Mucosa of gallbladder (tissue), 1 donor: ENCODE data around the gene PIGP. TPM values are rescaled to one million over a fixed set of nuclear protein-coding genes. Genes with fewer than 3 reads are reported as not detected.
"Not testable (repeated sequence)": the region's sequence is repeated elsewhere in the genome, so short reads cannot be mapped to it uniquely, and the experiment has no call there.

ENCODE experiments used
- DNase-seq: peaks from one replicate; pipeline ENCODE4 v3.0.0-alpha.2; 2020; ENCODE audit warnings: low spot score
- total RNA-seq: library from RNA; stranded (reverse); gene quantifications from one replicate; pipeline ENCODE4 v1.2.1, GENCODE V29; 2021
- donor health status: DM: no; HTN: no; CAD: no.

PIGP gene
- 28.3 TPM for total RNA-seq

DNA sequence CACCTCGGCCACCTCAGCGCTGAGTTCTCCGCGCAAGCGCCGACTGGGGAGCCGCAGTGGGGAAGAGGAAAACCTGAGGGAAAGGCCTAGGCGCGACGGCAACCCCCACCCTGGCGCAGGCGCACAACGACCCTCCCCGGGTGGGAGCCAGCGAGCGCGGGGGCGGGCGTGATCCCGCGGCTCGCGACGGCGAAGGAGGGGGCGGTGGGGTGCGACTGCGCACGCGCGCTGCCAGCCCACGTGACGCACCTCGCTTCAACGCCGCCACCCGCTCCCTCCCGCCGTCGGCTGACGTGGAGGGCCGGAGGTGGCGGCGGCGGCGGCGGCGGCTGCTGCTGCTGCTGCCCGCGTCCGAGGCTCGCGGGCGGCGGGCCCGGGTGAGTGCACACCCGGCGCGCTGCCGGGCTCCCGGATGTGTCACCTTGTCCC lies at the start of gene PIGP, which contains the start of gene TTC3:
PIGP (minus strand) TSS at position 84 of the 429 bp plus-strand sequence. CDS start 556 bp downstream, outside the sequence.
TTC3 (plus strand) TSS at position 267 of the 429 bp plus-strand sequence. CDS start 14,004 bp downstream, outside the sequence.
- peak; percentile 96 for DNase-seq

DNA sequence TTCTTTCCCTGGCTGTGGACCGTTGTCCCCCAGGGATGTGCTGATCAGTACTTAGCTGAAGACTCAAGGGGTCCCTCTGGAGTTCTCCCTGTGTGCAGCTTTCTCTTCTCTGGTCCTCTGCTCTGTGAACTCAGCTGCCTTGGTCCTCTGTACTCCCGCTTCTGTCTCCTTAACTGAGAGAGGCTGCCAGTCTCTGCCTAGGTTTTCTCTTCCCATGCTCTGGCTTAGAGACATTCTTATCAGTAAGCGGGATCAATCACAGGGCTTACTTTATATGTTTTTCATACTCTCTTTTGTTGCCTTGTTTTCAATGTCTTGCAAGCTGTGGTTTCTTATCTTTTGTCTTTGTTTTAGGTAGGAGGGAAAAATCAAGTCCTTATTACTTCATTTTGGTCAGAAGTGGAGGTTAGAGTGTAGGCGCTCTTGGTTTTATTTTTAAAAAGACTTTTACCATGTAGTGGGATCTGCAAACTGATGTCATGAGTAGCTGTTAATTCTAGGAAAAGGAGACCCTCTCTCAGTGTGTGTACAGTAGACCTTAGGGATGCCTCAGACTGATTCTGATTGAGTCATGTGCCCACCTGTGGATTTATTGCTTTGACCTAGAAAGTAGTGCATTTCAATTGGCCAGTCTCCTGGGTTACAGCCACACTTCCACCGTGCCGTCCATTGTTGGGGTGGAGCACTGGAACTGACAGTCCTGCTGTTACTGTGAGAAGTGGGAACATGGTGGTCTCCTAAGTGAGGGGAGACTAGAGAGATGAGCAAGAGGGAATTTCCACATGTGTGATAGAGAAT lies 46.7 kb upstream of the PIGP start:
- DNase-seq: no peak

DNA sequence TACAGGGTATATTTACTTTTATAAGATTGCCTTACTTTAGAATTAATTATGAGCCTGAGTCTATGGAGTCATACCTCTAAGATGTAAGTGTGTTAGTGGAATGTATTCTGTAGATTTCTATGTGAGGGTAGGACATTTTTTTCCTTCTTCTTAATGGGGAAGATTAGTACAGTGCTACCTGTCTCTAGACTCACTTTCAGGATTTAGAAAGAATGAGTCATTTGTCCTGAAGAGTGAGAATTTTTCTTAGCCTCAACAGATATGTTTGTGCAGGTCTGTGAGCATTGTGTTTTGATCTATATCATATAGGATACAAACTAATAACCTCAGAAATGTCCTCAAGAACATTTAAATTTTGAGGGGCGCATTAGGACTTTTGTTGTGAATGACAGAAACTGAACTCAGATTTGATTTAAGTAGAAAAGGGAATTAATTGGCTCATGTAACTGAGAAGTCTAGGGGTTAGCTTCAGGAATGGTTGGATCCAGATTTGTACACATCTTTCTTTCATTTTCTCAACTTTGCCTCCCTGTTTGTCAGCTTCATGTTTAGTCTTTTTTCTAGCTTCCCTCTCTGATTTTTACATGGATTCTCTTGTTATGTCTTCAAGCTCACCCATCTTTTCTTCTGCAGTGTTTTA lies 45.4 kb upstream of the PIGP start:
- no peak for DNase-seq

DNA sequence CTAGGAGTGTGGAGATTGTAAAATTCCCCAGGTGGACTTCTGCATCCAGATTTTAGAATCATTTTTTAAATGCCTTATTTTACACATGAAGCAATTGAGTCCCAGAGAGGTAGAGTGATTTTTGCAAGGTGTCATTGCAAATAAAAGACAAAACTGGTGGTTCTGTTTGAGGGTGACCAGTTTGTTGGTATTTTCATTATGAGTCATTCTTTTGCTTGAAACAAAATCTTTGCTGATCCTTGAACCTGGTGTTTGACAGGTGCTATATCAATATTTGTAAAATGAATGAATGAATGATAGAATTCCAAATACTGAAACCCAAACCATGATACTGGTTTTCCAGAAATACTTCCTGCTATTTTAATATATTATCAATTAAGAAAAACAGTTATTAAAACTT lies 44.3 kb upstream of the PIGP start:
- DNase-seq: no peak

DNA sequence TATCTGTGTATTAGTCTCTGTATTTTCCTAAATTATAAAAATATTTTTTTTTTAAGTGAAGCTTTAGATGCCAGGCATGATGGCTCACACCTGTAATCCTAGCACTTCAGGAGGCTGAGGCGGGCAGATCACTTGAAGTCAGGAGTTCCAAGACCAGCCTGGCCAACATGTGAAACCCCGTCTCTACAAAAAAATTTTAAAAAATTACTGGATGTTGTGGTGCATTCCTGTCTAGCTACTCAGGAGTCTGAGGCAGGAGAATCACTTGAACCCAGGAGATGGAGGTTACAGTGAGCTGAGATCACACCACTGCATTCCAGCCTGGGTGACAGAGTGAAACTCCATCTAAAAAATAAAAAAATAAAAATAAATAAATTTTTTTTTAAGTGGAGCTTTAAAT lies 43.6 kb upstream of the PIGP start:
- not testable (repeated sequence) for DNase-seq

DNA sequence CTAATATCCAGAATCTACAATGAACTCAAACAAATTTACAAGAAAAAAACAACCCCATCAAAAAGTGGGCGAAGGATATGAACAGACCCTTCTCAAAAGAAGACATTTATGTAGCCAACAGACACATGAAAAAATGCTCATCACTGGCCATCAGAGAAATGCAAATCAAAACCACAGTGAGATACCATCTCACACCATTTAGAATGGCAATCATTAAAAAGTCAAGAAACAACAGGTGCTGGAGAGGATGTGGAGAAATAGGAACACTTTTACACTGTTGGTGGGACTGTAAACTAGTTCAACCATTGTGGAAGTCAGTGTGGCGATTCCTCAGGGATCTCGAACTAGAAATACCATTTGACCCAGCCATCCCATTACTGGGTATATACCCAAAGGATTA lies 41.4 kb upstream of the PIGP start:
- not testable (repeated sequence) for DNase-seq

DNA sequence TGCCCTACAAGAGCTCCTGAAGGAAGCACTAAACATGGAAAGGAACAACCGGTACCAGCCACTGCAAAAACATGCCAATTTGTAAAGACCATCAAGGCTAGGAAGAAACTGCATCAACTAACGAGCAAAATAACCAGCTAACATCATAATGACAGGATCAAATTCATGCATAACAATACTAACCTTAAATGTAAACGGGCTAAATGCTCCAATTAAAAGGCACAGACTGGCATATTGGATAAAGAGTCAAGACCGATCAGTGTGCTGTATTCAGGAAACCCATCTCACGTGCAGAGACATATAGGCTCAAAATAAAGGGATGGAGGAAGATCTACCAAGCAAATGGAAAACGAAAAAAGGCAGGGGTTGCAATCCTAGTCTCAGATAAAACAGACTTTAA lies 38.2 kb upstream of the PIGP start:
- not testable (repeated sequence) for DNase-seq

DNA sequence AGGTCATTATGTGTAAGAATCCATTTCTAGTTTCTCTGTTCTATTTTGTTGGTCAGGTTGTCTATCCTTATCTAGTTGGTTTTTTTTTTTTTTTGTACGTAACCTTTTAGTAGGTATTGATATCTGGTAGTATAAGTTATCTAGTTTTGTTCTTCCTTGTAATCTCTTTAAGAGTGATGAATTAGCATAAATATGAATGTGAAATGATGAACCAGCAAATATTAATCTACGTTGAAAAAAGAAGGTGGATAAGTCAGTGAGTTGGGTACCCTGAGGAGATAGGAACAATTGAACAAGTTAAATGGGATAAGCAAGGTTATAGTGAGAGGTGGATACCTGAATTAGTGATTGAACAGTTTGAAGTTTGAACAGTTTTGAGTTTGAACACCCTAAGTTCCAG lies 34.1 kb upstream of the PIGP start:
- no peak for DNase-seq

DNA sequence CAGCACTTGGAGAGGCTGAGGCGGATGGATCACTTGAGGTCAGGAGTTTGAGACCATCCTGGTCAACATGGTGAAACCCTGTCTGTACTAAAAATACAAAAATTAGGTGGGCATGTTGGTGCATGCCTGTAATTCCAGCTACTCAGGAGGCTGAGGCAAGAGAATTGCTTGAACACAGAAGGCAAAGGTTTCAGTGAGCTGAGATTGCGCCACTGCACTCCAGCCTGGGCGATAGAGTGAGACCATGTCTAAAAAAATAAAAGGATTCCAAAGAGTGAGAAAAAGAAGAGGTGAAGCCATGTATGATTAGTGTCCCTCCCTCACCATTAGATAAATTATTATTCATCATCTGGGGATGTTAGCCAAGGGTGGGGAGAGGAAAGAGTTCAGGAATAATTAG lies 29.9 kb upstream of the PIGP start:
- DNase-seq: not testable (repeated sequence)

DNA sequence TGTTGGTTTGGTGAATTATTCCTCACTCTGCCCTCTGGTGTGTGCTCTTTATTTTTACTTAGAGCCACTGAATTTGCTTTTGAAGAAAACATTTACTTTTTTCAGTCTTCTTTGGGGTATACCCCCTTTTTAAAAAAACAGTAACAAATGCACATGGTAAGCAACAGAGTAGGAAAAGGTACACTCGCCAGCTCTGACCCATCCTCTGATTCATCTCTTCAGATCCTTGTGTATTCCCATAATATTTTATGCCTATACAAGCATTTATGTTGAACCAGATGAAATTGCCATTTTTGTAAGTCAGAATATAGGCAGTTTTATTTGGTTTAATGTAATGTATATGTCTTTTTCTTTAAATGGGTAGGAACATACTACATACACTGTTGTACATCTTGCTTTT lies 28.5 kb upstream of the PIGP start:
- no peak for DNase-seq

DNA sequence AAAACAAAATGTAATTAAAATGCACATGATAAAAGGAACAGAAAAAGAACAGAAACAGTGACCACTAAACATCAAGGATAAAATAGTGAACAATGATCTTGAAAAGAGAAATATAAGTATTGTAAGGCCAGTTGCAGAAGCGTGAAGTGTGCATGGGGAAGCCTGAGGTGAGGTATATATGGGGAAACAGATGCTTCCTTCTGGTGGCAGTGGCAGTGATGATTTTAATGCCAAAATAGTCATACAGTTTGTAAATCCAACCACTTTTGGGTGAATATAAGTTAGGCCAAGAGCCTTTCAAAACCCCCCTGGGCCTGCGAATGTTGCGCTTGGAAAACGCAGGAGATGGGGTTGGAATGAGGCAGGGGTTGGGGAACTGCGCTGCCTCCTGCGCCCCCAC lies 27.4 kb upstream of the PIGP start:
- DNase-seq: no peak

DNA sequence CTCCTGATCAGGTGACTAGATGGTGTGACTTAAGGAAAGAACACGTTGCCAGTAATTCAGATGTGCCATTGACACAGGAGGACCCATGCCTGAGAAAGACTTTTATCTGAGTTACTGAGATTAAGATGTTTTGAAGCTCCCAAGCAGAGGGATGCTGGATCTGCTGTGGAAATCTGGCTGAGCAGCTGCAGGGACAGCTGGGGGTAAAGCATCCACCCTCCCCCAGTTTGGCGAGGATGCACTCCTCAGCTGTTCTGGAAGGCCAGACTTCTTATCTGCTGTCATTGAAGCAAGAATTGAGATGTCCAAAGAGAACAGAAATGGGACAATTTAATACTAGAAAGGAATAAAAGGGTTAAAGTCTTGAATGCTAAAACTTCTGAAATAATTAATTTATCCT lies 25.9 kb upstream of the PIGP start:
- DNase-seq: no peak

DNA sequence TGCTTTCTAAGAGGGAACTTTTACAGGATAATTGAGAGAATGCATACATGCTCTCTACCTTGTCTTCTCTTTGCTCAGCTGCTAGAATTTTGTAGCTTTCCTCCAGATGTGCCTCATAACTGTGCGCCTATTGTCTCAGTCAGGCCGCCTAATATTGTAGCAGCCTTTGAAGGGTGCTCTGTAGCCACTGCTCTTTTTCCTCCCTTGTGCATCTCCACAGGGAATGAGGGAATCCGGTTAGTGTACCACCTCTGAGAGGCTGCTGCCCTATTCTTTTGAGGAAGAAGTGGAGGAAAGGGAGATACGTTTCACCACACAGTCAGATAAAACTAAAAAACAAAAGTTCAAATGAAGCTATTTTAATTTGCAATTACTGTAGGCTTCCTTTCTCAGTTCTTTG lies 22.9 kb upstream of the PIGP start:
- DNase-seq: no peak

DNA sequence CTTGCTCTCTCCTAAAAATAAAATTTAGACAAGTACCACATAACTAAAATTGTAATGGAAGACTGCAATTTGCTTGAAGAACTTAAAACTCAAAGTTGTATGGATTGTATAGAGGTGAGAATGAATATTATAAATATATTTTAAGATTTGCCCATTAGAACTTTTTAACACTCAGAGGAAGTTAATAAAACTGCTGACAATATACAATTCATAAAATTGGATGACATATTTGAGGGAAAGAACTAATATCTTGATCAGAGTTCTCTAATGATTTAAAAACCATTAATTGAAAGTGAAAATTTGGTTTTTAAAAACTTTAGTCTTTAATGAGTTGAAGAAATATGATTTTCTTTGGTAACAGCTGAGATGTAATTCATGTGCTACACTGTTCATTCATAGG lies 21.1 kb upstream of the PIGP start:
- DNase-seq: no peak

DNA sequence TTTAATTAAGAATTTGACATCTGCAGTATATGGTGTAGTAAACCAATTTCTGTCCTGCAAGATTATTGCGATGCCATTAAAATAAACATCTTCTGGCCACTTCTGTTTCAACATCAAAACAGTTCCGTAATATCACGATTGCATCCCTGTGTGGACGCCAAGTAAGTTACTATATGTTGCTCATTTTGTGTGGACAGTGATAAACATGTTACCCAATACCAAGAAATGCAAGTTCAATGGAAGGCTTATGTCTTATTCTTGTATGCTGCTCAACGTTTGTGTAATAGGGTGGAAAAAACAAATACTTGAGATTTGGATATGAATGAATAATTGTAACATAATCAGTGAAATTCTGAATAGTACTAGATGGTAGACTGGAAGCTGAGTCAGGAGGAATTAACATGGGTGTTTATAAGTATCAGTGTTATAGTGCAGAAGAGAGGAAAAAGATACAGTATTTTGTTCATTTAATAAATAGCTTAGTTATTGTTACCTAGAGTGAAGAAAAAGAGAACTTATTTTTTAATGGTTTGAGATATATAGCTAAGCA lies 15.4 kb upstream of the PIGP start:
- DNase-seq: no peak

DNA sequence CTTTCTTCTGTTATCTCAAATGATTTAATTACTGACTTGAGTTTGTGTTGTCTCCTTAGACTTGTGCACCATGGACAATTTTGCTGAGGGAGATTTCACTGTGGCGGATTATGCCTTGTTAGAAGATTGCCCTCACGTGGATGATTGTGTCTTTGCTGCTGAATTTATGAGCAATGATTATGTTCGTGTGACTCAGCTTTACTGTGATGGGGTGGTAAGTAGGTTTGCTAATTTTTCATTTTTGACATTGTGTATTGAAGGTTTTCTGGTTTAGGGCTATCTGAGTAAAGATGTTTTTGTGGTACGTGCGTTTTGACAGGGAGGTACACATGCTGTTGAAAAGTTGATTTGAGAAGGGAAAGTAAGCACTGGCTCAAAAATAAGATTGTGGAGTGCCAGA lies 14.3 kb upstream of the PIGP start:
- no peak for DNase-seq

DNA sequence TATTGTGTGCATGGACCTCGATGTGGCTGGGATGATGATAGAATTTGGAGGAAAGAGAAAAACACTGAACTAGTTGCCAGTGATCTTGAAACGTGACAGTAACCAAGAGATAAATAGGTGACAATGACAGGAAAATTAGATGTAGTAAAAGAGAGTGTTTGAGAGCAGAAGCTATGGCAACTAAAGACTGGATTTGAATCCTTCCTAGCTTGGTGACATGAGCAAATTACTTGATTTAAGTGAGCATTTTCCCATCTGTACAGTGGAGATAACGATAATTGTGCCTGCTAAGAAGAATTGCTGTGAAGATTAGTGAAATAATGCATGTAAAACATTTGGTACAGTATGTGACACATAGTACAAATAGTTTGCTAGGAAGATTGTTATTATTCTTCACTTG lies 12.9 kb upstream of the PIGP start:
- DNase-seq: no peak

DNA sequence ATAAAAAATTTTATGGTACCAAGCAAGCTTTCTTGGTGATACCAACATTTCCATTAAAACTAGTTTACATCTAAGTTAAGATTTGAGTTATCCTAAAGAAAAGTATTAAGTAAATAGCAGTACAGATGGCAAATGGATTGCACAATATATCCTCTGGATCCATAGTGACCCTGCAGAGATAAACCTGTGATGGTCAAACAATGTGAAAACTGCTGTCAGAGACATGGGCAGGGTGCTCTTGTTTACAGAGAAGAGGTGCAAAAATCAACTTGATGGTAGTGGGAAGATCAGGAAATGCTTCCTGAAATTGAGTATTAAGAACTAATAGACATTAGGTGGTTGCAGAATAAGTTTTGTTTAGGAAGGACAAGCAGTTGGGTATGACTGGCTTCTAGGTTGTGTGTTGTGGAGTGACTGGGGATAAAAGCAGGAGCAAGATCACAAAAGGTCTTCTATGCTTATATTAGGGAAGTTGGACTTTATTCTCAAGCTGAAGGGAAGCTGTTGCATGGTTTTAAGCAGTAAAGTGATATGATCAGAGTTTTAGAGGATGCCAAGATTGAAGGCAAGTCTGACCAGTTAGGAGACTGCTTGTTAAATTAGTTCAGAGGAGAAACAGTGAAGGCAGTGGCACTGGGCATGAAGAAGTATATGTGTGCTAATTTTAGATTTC lies 10.1 kb upstream of the PIGP start:
- DNase-seq: no peak

DNA sequence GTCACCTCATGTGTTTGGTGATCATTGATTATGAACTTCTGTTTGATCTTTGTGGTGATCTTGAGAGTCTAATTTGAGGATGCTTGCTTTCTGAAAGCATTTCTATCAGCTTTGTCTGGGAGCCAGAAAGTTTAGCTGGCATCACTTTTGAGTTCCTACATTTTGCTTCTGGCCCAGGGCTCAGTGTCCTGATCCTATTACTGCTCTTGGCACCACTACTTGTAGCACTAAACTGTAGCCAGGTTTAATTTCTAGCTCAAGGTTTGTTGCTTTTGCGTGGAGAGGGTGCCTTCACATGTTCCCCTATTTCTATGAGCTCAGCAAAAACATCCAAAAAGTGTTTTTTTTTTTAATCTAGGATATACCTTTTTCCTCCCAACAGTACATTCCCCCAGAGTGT lies 9.5 kb upstream of the PIGP start:
- DNase-seq: no peak

DNA sequence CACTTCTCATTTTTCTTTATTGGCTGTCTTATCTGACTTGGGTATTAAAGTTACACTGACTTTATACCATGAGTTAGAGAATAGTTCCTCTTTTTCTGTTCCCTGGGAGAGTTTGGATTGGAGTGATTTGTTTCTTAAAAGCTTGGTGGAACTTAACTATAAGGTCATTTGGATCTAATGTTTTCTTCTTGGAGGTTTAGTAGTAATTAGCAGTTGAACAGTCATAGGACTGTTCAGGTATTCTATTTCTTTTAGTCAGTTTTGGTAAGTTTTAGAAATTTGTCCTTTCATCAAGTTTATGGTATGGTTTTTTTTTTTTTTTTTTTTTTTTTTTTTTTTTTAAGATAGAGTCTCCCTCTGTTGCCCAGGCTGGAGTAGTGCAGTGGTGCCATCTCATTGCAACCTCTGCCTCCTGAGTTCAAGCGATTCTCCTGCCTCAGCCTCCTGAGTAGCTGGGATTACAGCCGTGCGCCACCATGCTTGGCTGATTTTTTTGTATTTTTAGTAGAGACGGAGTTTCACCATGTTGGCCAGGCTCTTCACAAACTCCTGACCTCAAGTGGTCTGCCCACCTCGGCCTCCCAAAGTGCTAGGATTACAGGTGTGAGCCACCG lies 6.4 kb upstream of the PIGP start:
- no peak for DNase-seq

DNA sequence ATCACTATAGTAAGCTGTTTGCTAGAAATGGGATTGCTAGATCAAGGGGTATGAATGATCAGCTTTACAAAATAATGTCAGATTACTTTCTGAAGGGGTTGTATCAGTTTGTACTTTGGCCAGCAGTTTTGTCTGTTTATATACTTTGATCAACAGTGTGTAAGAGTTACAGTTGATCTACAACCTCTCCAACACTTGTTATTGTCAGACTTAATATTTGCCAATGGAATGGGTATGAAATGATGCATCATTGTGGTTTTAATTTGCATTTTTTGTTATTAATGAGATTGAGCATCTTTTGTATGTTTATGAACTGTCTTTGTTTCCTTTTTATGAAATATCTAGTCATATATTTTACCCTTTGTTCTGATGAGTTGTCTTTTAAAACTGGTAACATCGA lies 4.5 kb upstream of the PIGP start:
- DNase-seq: no peak
